Stimulated activated CD4-positive, alpha-beta T cell treated with anti-CD3 and anti-CD28 coated beads, Interleukin-4, amount 100 ng/mL, for 48 hours (primary cell): ENCODE results near the gene SPATS2L.

Experiments used
- DNase-seq, 2 donors: peaks; one replicate each; pipeline ENCODE4 v3.0.0-alpha.2; 2020; ENCODE audit warnings: low read depth in 2 of 2

Gene SPATS2L, protein sequence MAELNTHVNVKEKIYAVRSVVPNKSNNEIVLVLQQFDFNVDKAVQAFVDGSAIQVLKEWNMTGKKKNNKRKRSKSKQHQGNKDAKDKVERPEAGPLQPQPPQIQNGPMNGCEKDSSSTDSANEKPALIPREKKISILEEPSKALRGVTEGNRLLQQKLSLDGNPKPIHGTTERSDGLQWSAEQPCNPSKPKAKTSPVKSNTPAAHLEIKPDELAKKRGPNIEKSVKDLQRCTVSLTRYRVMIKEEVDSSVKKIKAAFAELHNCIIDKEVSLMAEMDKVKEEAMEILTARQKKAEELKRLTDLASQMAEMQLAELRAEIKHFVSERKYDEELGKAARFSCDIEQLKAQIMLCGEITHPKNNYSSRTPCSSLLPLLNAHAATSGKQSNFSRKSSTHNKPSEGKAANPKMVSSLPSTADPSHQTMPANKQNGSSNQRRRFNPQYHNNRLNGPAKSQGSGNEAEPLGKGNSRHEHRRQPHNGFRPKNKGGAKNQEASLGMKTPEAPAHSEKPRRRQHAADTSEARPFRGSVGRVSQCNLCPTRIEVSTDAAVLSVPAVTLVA

DNA sequence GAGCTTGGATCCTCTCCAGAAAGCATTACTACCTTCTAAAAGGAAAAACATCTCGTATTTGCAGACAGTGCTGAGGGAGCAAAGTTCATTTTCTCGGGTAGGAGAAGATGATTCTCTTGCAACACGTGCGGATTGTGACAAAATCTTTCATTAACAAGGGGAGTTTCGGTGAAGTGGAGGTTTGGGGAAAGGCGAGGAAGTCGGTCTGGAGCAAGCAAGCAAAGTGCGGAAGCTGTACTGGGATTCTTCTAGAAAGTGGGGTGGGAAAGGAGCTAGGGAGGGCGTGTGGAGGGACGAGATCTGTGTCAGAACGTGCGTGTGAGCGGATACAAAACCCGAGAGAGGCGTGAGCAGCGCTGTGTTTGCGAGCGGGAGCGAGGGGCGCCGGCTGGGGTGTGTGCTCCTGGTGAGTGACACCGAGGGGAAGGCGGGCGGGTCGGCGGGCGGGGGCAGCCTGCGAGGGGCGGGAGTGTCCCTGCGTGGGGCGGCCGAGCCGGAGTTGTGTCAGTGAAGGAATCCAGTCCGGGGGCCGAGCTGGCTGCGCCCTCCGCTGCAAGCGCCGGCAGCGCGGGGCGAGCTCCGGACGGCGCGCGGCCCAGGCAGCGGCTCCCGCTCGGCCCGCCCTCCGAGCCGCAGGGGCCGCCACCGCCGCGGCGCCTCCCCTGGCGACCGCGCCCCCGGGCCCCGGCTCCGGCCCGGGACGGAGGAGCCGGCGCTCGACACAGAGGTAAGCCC, at the start of gene SPATS2L:
SPATS2L (plus strand) TSS at position 498 of the 735 bp plus-strand sequence. CDS start 82,552 bp downstream, outside the sequence.
- DNase-seq, result peak; percentile 45 to 50

DNA sequence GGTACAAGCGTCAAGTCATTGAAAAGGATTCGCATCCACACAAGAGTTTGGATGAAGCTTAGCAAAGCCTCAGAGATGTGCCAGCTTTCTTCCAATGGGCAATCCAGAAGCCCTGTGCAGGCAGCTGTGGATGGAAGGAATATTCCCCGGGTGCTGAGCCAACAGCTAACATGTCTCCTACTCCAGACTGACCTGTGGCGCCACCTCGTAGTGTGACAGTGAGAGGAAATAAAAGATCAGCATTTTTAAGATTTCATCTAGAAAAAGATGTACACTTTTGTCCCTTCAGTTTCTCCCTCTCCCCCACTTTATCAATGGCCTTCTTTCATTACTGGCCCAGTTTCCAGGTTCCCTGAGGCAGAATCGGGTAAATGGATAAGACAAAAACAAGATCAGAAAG, 48.9 kb upstream of the SPATS2L start:
- DNase-seq, result no peak

DNA sequence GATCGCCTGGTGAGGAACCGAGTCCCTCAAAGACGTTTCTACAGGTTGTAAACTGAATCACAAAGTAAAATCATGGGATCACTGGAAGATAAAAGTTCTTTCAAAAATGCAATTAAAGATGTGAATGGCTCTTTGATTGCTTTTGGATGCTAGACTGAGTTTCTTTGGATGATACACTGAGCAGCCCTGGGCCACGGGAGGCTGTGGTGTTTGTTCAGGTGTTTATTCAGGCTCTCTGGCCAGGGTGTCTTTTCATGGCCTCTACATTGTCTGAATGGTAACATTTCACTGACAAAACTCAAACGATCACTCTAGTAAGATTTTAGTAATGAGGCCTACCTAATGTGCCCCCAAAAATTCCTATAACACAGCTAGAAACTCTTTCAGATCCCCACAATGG, 48.4 kb upstream of the SPATS2L start:
- DNase-seq, result no peak

DNA sequence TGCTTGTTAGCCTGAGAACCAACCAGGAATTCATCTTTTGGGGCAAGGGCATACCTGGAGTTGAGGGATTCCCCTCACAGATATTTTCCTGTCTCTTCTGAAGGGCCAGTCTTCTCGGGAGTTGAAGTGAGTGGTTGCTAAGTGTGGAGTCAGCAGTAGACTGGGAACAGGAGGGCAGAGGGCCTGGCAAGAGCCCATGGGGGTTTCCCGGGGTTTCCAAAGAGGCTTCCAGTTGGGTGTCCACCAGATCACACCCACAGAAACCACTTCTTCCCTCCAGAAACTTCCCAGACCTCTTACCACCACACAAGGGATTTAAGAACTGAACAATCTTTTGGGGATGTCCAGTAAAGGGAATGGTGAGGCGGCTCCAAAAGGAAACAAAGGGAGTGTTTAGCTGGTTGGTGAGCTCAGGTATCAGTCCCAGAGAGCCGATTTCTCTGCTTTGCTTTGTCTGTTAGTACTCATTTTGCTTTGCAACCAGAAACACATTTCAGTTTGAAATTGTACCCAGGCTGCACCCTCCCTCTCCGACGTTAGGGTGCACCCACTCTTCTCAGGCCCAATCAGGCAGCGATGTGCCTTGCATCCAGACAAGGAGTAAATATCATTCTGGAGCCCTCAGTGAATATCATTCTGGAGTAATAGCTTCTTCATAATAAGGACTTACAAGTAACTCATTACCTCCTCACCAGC, 47.5 kb upstream of the SPATS2L start:
- no peak for DNase-seq

DNA sequence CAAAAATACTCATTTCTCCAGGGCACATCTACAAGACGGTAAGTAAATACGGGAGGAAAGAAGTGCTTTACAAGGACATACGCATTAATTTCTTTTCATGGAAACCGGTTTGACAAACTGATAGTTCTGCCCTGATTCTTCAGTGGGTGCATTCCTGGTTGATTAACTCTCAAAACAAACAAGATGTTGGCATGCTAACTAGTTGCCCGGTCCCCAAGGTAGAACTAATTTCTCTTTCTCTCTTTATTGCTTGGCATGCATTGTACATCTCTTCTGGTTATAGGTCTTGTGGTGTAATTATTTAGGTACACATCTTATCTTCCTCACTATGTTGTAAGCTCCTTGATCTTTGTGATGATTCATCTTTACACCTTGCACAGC, 46.9 kb upstream of the SPATS2L start:
- DNase-seq, result no peak

DNA sequence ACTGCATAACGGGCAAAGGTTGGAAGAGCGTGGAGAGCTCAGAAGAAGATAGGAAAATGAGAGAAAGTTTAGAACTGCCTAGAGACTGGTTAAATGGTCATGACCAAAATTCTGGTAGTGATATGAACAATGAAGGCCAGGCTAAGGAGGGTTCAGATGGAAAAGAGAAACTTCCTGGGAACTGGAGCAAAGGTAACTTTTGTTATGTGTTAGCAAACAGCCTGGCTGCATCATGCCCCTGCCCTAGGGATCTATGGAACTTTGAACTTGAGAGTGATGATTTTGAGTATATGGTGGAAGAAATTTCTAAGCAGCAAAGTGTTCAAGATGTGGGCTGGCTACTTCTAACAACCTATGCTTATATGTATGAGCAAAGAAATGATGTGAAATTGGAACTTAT, 44.4 kb upstream of the SPATS2L start:
- no peak for DNase-seq

DNA sequence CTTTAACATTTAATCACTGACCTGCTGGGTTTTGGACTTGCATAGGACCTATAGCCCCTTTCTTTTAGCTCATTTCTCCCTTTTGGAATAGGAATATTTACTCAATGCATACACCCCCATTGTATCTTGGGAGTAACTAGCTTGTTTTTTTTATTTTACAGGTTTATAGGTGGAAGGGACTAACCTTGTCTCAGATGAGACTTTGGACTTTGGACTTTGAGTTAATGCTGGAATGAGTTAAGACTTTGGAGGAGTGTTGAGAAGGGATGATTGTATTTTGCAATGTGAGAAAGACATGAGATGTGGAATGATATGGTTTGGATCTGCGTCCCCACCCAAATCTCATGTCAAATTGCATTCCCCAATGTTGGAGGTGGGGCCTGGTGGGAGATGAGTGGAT, 43.2 kb upstream of the SPATS2L start:
- DNase-seq, result no peak

DNA sequence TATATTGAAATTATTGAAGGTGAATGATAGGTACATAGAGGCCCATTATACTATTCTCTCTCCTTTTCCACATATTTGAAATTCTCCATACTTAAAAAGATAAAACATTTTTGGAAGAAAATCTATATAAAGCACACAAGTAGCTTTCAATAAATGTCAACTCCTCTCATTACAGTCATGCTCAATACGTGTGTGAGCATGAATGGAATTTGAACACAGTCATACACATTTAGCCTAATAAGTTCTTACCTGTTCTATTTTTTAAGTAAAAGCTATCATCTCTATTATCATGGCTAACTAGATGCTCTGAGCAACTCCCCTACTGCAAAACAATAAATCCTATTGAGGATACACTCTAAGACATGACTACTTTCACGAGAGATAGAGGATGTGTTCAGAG, 41.9 kb upstream of the SPATS2L start:
- no peak for DNase-seq

DNA sequence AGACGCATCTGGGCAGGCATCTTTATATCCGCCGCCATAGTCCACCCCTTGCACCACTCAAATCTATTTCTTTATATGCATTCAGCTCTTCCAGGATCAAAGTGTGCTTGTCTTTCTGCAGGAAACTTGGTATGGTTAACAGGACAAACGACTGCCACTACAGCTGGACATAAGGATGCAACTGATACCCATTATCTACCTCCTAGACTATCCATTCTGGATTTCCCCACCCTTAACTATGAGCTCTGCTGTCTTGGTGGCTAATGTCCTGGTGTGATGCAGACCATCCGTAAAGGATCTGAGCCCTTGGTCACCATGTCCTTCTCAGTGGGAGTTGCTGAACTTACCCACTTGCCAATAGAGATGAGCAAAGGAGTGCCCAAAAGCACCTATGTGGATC, 40.1 kb upstream of the SPATS2L start:
- no peak for DNase-seq

DNA sequence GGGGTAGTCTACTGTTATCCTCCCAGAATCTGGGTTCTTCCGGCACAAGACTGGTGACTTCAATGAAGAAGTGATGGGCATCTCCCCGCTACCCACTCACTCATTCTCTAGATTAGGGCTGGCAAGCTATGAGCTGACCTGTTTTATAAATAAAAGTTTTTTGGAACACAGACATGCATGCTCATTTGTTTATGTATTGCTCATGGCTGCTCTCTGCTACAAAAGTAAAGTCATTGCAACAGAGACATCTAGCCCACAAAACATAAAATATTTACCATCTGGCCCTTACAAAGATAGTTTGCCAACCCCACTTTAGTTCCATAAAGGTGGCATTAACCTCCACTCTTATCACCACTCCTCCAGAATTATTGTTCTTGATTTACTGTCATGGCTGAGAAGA, 39.1 kb upstream of the SPATS2L start:
- DNase-seq, result no peak

DNA sequence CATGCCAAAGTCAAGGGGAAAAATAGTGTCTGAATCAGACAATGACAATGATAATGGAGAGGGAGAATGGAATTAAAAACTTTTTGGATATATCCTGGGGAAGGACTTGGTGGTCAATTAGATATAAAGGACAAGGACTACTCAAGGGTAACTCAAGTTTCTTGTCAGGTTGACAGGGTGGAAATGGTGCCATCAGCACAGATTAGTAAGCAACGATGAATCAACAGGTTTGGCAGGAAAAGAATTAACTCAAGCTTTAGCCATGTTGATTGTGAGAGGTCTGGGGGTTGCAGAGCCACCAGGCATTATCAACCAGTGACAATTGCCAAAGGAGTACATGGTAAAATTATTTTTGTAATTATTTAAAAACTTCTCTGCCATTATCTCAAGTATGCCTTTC, 35.8 kb upstream of the SPATS2L start:
- DNase-seq, result no peak

DNA sequence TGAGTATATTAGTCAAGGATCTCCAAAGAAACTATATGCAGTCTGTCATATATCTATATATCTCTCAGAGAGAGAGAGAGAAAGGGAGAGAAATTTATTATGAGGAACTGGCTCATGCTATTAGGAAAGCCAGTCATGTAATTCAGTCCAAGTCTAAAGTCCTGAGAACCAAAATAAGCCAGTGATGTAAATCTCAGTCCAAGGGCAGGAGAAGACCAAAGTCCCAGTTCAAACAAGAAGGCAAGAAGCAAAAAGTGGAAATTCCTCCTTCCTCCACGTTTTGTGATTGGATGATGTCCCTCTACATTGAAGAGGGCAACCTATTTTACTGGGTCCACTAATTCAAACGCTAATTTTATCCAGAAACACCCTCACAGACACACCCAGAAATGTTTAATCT, 34.2 kb upstream of the SPATS2L start:
- no peak for DNase-seq

DNA sequence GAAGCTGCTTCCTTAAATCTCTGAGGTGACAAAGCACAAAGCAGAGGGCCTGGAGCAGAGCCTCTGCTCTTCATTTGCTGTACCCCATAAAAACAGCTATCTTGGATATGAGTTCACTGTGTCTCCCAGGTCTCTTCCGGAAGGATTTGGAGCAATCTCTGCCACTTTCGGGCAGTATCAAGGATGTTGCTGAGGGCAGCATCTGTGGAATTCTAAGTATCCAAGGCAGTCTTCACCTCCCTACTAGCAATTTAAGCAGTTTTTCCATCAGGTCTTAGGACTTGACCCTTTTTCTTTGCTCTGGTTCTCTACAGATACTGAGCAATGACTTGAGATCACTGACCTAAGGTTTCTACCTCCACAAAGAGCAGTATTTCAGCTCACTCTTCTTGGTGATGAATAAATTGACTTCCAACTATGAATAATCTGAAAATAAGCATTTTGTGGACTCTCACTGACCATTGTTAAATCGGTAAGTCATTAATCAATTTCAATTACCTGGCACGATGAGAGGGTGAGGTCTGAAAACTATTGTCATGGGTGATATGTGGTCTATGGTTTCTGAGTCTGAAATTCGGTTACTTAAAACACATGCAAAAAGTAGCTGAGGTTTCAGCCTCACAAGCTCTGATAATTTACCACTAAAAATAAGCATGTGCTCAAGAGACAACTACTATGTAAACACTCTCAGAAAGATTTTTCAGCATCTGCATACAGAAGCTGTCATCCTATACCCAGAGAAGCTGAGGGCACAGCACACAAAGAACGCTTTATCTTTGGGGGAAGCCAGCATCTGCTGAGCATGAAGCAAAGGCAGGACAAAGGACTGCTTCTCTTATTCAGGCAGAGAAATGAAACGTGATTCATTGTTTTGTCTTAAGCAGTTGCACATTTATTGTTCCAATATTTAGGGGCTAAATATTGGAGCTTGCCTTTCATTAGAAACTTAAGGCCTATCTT, 32.1 kb upstream of the SPATS2L start:
- DNase-seq, result no peak

DNA sequence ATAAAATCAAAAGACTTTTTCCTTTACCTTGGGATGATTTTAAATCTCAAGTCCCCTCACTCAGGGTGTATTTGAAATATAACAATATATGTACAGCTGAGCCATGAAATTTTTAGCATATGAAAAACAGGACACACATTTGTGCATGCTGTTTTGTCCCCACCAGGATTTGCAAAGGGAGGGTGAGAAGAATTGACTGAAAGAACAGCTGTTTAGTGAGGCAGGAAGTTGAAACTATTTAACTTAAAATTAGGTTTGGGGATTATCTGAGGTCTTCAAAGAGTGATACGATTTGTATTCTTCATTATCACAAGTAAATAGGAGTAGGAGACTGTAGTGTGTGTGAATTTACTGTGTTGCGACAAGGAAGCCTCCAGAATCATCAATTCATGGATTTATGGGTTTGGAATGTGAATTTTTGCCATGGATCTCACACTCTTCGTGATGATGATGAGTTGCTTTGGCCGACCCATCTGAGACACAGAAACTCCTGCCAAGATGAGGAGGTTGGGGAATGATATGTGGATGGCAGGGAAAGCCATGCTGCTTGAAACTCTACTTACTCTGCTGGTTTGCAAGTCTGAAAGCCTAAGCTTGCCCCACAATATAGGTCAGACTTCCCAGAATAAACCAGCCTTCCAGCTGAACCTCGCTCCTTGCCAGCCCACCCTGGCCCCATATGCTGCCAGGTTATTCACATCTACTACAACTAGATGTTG, 31.0 kb upstream of the SPATS2L start:
- no peak for DNase-seq

DNA sequence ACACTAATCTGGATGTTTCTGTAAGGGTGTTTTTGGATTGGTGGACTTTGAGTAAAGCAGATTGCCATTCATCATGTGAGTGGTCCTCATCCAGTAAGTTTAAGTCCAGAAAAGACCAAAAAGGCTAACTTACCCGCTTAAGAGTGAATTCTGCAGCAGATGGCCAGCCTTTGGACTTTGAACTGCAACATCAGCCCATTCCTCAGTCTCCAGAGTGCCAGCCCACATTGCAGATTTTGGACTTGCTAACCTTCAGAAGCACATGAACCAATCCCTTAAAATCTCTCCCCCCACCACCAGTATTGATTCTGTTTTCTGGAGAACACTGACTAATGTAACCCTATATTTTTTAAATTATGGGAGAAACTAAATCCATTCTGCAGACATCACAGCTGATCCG, 30.0 kb upstream of the SPATS2L start:
- no peak for DNase-seq

DNA sequence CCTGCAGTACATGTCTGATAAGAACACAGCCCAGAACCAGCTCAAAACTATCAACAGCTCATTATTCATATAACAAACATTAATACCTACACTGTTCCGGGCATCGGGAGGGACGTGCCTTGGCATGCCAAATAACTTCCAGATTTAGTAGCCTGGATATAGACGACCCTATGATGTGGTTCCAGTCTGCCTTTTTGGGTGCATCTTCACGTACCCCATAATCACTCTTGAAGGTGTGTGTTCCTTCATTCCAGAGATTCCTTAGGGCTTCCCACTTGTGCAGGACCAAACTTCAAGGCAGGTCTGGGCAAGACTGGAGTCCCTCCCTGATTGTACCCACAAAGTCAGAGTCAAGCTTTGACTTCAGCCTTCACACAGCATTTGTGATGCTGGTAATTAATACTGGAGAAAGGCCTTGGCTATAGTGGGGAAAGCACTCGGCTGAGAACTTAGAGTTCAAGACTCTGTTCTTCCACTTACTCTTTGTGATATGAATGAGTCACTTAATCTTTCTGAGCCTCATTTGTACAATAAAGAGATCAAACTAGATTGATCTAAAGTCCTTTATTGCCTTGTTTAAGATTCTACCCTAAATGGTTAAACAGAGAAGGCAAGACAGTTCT, 27.7 kb upstream of the SPATS2L start:
- no peak for DNase-seq

DNA sequence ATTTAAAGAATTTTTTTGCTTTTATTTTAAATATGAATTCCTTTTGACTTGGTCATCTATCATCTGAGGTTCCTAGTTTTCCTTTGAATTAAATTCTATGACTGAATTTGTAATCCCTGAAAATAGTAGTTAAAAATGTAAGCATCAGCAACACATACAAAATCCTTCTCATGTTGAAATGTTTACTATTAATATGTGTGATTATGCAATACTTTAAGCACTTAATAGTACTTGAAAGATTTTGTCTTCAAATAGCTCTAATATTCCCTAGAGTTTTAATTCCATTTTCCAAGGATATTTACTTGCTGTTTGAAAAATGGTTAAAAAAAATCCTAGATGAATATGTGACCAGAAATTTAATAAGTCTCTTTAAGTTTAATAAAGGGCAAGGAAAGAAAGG, 26.6 kb upstream of the SPATS2L start:
- DNase-seq, result no peak

DNA sequence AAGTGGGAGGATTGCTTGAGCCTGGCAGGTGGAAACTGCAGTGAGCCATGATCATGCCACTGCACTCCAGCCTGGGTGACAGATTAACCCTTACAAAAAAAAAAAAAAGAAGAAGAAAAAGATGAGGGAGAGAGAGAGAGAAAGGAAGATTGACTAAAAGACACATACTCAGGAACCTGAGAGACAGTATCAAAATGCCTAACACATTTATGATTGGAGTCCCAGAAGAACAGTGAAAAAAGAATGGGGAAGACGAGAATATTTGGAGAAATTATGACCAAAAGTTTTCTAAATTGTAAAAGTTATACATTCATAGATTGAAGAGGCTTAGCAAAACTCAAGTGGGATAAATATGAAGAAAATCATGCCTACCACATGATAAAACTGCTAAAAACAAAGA, 19.9 kb upstream of the SPATS2L start:
- no peak for DNase-seq

DNA sequence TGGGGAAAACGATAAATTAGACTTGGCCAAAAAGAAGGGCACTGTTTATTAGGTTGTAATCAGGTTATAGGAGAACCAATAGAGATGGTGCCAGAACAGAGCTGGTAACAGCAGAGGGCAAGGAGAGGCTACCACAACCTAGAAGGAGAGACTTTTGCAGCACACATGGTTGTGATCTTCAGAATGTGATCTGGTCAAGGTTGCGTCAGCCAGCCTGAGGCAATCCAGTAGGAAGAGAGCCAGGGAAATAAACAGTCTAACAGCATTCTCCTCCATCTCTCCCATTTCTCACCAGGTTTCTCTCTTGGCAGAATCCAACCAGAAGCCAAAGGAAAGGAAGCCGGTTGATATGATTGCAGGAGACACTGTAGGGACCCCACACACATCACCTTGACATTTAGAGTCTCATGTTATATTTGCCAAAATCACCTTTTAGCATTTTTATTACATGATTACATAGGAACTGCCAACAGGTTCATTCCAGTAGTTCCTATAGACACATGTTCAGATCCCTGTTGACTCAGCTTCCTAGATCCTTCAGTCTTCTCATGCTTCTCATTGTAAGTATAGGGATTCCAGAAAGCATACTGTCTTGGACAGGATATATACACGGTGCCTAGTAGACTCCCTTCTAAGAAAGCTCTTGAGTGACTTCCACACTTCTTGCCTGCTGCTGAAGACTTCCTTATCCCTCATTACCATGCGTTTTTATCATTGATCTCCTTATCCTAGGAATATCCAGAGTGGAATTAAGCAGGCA, 17.6 kb upstream of the SPATS2L start:
- DNase-seq, result no peak
